DOHH2 (cell line): ENCODE results near the gene PDE4B.
"Not testable (repeated sequence)": the region's sequence is repeated elsewhere in the genome, so short reads cannot be mapped to it uniquely, and the experiment has no call there.

Experiments used
- H3F3A ChIP-seq: fragments of 200-600 bp; sonication (generic), shearing (Covaris generic); 2 replicates; pipeline ENCODE4 v1.6.0; 2016; ENCODE audit warnings: antibody characterized with exemption, mild to moderate bottlenecking; ENCODE audit not compliant: control insufficient read depth, insufficient read depth
- H3K27ac ChIP-seq: fragments of 200-600 bp; sonication (generic); 2 replicates; pipeline ENCODE4 v1.5.1; 2014; ENCODE audit warnings: low read depth, mild to moderate bottlenecking, low read length, moderate library complexity
- H3K27me3 ChIP-seq: fragments of 200-600 bp; sonication (generic); 2 replicates; pipeline ENCODE4 v1.6.1; 2014; ENCODE audit warnings: mild to moderate bottlenecking, low read length, mixed read lengths; ENCODE audit not compliant: control insufficient read depth
- H3K36me3 ChIP-seq: fragments of 200-600 bp; sonication (generic); 2 replicates; pipeline ENCODE4 v1.6.1; 2014; ENCODE audit warnings: mild to moderate bottlenecking, low read length, moderate library complexity, mixed read lengths; ENCODE audit not compliant: control insufficient read depth
- H3K4me1 ChIP-seq: fragments of 200-600 bp; sonication (generic); 2 replicates; pipeline ENCODE4 v1.6.1; 2014; ENCODE audit warnings: mild to moderate bottlenecking, low read length, mixed read lengths; ENCODE audit not compliant: control insufficient read depth
- H3K4me2 ChIP-seq: fragments of 200-600 bp; sonication (generic); 2 replicates; pipeline ENCODE4 v1.6.0; 2014; ENCODE audit warnings: mild to moderate bottlenecking, low read length, moderate library complexity
- H3K4me3 ChIP-seq: fragments of 200-600 bp; sonication (generic); 2 replicates; pipeline ENCODE4 v1.5.1; 2014; ENCODE audit warnings: mild to moderate bottlenecking, low read length, mixed read lengths
- H3K79me2 ChIP-seq: fragments of 200-600 bp; sonication (generic); 2 replicates; pipeline ENCODE4 v1.6.1; 2014; ENCODE audit warnings: mild to moderate bottlenecking, low read length, mixed read lengths; ENCODE audit not compliant: control insufficient read depth
- H3K9me2 ChIP-seq: fragments of 200-600 bp; sonication (generic); replicated peaks from 2 replicates; pipeline ENCODE4 v1.6.1; 2014; ENCODE audit warnings: mild to moderate bottlenecking, low read length, mixed read lengths; ENCODE audit not compliant: control insufficient read depth
- H3K9me3 ChIP-seq: fragments of 200-600 bp; sonication (generic); 2 replicates; pipeline ENCODE4 v1.6.1; 2014; ENCODE audit warnings: antibody characterized with exemption, low read length, mixed read lengths; ENCODE audit not compliant: control insufficient read depth, insufficient read depth
- H4K20me1 ChIP-seq: fragments of 200-600 bp; sonication (generic); 2 replicates; pipeline ENCODE4 v1.6.0; 2014; ENCODE audit warnings: low read depth, mild to moderate bottlenecking, antibody characterized with exemption, low read length, moderate library complexity; ENCODE audit not compliant: control insufficient read depth, insufficient read depth
- EZH2phosphoT487 ChIP-seq: fragments of 200-600 bp; sonication (generic); IDR thresholded peaks from 2 replicates; pipeline ENCODE4 v1.6.1; 2017; ENCODE audit warnings: borderline replicate concordance, mild to moderate bottlenecking, antibody characterized with exemption, low read length, moderate library complexity, mixed read lengths
- TF ChIP-seq, protein P1 (sequence below): fragments of 200-600 bp; sonication (generic); IDR thresholded peaks from one replicate; pipeline ENCODE4 v1.5.1; 2014; ENCODE audit warnings: antibody characterized with exemption, mild to moderate bottlenecking, low read depth, low read length; ENCODE audit not compliant: poor library complexity, severe bottlenecking

PDE4B gene

DNA sequence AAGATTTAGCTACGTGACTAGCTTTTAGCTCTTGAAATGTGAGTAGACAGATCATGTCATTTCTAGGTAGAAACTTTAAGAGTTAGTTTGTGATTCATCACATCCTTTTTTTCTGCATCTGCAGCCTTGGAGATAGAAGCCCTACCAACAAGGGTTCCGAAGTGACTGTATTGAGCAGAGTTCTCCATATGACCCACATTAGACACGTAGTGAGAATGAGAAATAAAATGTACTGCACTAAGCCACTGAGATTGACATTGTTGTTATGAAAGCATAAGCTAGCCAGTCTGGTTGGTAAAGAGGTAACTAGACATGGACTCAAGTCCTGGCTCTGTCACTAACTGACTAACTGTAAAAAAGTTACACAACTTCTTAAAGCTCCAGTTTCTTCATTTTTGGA lies 296.1 kb downstream of the PDE4B start:
- TF ChIP-seq EZH2phosphoT487: no peak
- TF ChIP-seq, protein P1, sequence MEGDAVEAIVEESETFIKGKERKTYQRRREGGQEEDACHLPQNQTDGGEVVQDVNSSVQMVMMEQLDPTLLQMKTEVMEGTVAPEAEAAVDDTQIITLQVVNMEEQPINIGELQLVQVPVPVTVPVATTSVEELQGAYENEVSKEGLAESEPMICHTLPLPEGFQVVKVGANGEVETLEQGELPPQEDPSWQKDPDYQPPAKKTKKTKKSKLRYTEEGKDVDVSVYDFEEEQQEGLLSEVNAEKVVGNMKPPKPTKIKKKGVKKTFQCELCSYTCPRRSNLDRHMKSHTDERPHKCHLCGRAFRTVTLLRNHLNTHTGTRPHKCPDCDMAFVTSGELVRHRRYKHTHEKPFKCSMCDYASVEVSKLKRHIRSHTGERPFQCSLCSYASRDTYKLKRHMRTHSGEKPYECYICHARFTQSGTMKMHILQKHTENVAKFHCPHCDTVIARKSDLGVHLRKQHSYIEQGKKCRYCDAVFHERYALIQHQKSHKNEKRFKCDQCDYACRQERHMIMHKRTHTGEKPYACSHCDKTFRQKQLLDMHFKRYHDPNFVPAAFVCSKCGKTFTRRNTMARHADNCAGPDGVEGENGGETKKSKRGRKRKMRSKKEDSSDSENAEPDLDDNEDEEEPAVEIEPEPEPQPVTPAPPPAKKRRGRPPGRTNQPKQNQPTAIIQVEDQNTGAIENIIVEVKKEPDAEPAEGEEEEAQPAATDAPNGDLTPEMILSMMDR: no peak
- Histone ChIP-seq H4K20me1 (no peaks in the 10 kb centered on the region), H3K4me1 (no peaks in the 10 kb centered on the region), H3K4me3 (no peak overlapping the region), H3K9me3 (no peaks in the 10 kb centered on the region), H3K4me2 (no peak overlapping the region), H3F3A (no peaks in the 10 kb centered on the region), H3K27ac (no peak overlapping the region), H3K36me3 (no peaks in the 10 kb centered on the region), H3K9me2 (no peaks in the 10 kb centered on the region), H3K27me3 (no peaks in the 10 kb centered on the region), H3K79me2 (no peaks in the 10 kb centered on the region)

- H3K9me3 ChIP-seq: no peaks in the 10 kb centered on the region
- no peaks in the 10 kb centered on the region for H3K27me3 ChIP-seq
- no peak overlapping the region for H3K27ac ChIP-seq
- no peaks in the 10 kb centered on the region for H3K36me3 ChIP-seq
- H3K4me3 ChIP-seq: no peak overlapping the region
- H3K79me2 ChIP-seq: no peaks in the 10 kb centered on the region
- no peaks in the 10 kb centered on the region for H3K9me2 ChIP-seq
- H3K4me2 ChIP-seq: no peak overlapping the region
- TF ChIP-seq EZH2phosphoT487: no peak
- TF ChIP-seq, protein P1: no peak
- no peaks in the 10 kb centered on the region for H3K4me1 ChIP-seq
- no peaks in the 10 kb centered on the region for H4K20me1 ChIP-seq
- no peaks in the 10 kb centered on the region for H3F3A ChIP-seq
Measured at GRCh38 chr1:66090859-66091457, 298.3 kb downstream of the PDE4B start.

- Histone ChIP-seq H3F3A (no peaks in the 10 kb centered on the region), H3K79me2 (no peaks in the 10 kb centered on the region), H3K9me3 (no peaks in the 10 kb centered on the region), H4K20me1 (no peaks in the 10 kb centered on the region), H3K36me3 (no peaks in the 10 kb centered on the region), H3K4me1 (no peaks in the 10 kb centered on the region), H3K4me3 (no peak overlapping the region), H3K27ac (no peak overlapping the region), H3K27me3 (no peaks in the 10 kb centered on the region), H3K9me2 (no peaks in the 10 kb centered on the region), H3K4me2 (no peak overlapping the region)
- TF ChIP-seq, protein P1: no peak
- no peak for TF ChIP-seq EZH2phosphoT487
Measured at GRCh38 chr1:66095190-66095589, 302.5 kb downstream of the PDE4B start.

- H3K4me2 ChIP-seq, H3K27me3 ChIP-seq, H3K4me1 ChIP-seq, H3F3A ChIP-seq, H3K4me3 ChIP-seq, H3K9me3 ChIP-seq, H3K36me3 ChIP-seq, H3K9me2 ChIP-seq, H3K79me2 ChIP-seq, H4K20me1 ChIP-seq, H3K27ac ChIP-seq: not testable (repeated sequence)
Measured at GRCh38 chr1:66100959-66101358, 308.3 kb downstream of the PDE4B start.

DNA sequence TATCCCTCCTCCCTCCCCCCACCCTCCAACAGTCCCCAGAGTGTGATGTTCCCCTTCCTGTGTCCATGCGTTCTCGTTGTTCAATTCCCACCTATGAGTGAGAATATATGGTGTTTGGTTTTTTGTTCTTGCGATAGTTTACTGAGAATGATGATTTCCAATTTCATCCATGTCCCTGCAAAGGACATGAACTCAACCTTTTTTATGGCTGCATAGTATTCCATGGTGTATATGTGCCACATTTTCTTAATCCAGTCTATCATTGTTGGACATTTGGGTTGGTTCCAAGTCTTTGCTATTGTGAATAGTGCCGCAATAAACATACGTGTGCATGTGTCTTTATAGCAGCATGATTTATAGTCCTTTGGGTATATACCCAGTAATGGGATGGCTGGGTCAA lies 311.4 kb downstream of the PDE4B start:
- not testable (repeated sequence) for H3K4me1 ChIP-seq, H3K36me3 ChIP-seq, H3K27ac ChIP-seq, H3K4me3 ChIP-seq, H3K9me3 ChIP-seq, H3F3A ChIP-seq, H3K4me2 ChIP-seq, H3K27me3 ChIP-seq, H4K20me1 ChIP-seq, H3K79me2 ChIP-seq, H3K9me2 ChIP-seq
